Measurements from ENCODE around the gene ZNF766. TPM values are rescaled to one million over a fixed set of nuclear protein-coding genes. Genes with fewer than 3 reads are reported as not detected.
A peak's percentile ranks its signal among the peaks of the same experiment; 100 is the strongest.

The ZNF766 gene
- polyA plus RNA-seq, 1 donor (not counting 4 experiments of a cell fraction or from before 2014, with no cell fraction given), result 10.6 TPM

DNA sequence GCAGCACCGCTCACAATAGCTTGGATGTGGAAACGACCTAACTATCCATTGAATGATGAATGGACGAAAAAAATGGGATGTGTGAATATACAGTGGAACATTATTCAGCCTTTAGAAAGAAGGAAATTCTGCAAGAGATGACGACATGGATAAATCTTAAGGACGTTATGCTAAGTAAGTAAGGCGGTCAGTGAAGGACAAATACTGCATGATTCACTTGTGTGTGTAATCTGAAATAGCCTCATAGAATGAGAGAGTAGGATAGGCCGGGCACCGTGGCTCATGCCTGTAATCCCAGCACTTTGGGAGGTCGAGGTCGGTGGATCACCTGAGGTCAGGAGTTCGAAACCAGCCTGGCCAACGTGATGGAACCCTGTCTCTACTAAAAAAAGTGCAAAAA is 25.4 kb upstream of the ZNF766 start:
- Histone ChIP-seq H3K27me3 (ENCODE audit: control insufficient read depth, extremely low read depth, insufficient read depth, low read length) (no peaks in the 10 kb centered on the region), H3K9ac (ENCODE audit: control insufficient read depth, extremely low read depth, insufficient read depth, low read length) (no peak overlapping the region), H3K4me3 (ENCODE audit: control insufficient read depth in 2 of 3, extremely low read depth in 1 of 3, insufficient read depth in 2 of 3, low read depth in 1 of 3, low read length in 3 of 3) (no peak overlapping the region), H3K27ac (ENCODE audit: control insufficient read depth, insufficient read depth, low read length) (no peak overlapping the region), H4K20me1 (ENCODE audit: control insufficient read depth, extremely low read depth, insufficient read depth, low read length) (no peaks in the 10 kb centered on the region), H3K9me3 (ENCODE audit: control insufficient read depth, low read depth, low read length) (no peaks in the 10 kb centered on the region), H3K36me3 (ENCODE audit: control insufficient read depth in 2 of 2, extremely low read depth in 1 of 2, insufficient read depth in 2 of 2, low read length in 2 of 2) (no peaks in the 10 kb centered on the region), H3K9me1 (ENCODE audit: control insufficient read depth, extremely low read depth, insufficient read depth, low read length) (no peaks in the 10 kb centered on the region), H2AFZ (ENCODE audit: control insufficient read depth, low read length) (no peak overlapping the region), H3K4me1 (ENCODE audit: control insufficient read depth, extremely low read depth, insufficient read depth, low read length) (no peaks in the 10 kb centered on the region), H3K79me2 (ENCODE audit: control insufficient read depth, insufficient read depth, low read length) (no peaks in the 10 kb centered on the region), H3K4me2 (ENCODE audit: control insufficient read depth, extremely low read depth, insufficient read depth, low read depth, low read length) (no peak overlapping the region)
- TF ChIP-seq, protein P1, sequence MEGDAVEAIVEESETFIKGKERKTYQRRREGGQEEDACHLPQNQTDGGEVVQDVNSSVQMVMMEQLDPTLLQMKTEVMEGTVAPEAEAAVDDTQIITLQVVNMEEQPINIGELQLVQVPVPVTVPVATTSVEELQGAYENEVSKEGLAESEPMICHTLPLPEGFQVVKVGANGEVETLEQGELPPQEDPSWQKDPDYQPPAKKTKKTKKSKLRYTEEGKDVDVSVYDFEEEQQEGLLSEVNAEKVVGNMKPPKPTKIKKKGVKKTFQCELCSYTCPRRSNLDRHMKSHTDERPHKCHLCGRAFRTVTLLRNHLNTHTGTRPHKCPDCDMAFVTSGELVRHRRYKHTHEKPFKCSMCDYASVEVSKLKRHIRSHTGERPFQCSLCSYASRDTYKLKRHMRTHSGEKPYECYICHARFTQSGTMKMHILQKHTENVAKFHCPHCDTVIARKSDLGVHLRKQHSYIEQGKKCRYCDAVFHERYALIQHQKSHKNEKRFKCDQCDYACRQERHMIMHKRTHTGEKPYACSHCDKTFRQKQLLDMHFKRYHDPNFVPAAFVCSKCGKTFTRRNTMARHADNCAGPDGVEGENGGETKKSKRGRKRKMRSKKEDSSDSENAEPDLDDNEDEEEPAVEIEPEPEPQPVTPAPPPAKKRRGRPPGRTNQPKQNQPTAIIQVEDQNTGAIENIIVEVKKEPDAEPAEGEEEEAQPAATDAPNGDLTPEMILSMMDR (optimal IDR thresholded peaks at IDR 0.05 in 1 of 3, IDR thresholded peaks at IDR 0.05 in 1 of 3, conservative IDR thresholded peaks at IDR 0.05 in 1 of 3; ENCODE audit: extremely low read depth in 1 of 3, insufficient read depth in 2 of 3, low read length in 3 of 3), result no peak
- TF ChIP-seq EZH2 (IDR thresholded peaks at IDR 0.05; ENCODE audit: low read length), result no peak
- DNase-seq (ENCODE audit: low read depth, low spot score) (no peak), FAIRE-seq (no peak)
- dilution Hi-C loops (cut with MboI; ENCODE audit: extremely low pct_ligation_motif_present, low sequenced_read_pairs), result no loop called here

DNA sequence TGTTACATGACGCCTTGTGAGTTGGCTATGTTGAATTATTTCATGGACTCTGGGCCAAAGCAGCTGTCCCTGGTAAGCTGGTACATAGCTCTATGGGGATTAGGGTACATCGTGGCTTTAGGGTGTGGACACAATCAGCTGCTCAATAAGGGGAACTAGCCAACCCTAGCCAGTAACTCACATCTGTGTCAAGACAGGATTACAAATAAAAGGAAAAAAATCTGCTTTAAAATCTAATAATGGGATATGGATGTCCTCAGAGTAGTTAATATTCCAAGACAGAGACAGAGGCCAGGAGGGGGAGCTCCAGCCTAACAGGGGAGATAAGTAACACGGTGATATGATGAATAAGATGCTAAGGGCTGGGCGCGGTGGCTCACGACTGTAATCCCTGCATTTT is 21.1 kb upstream of the ZNF766 start:
- Histone ChIP-seq H3K79me2 (ENCODE audit: control insufficient read depth, insufficient read depth, low read length) (no peaks in the 10 kb centered on the region), H3K36me3 (ENCODE audit: control insufficient read depth in 2 of 2, extremely low read depth in 1 of 2, insufficient read depth in 2 of 2, low read length in 2 of 2) (no peaks in the 10 kb centered on the region), H3K4me3 (ENCODE audit: control insufficient read depth in 2 of 3, extremely low read depth in 1 of 3, insufficient read depth in 2 of 3, low read depth in 1 of 3, low read length in 3 of 3) (no peak overlapping the region), H3K4me1 (ENCODE audit: control insufficient read depth, extremely low read depth, insufficient read depth, low read length) (no peaks in the 10 kb centered on the region), H2AFZ (ENCODE audit: control insufficient read depth, low read length) (no peak overlapping the region), H3K27ac (ENCODE audit: control insufficient read depth, insufficient read depth, low read length) (no peak overlapping the region), H3K4me2 (ENCODE audit: control insufficient read depth, extremely low read depth, insufficient read depth, low read depth, low read length) (no peak overlapping the region), H3K9me3 (ENCODE audit: control insufficient read depth, low read depth, low read length) (no peaks in the 10 kb centered on the region), H3K27me3 (ENCODE audit: control insufficient read depth, extremely low read depth, insufficient read depth, low read length) (no peaks in the 10 kb centered on the region), H3K9me1 (ENCODE audit: control insufficient read depth, extremely low read depth, insufficient read depth, low read length) (no peaks in the 10 kb centered on the region), H4K20me1 (ENCODE audit: control insufficient read depth, extremely low read depth, insufficient read depth, low read length) (no peaks in the 10 kb centered on the region), H3K9ac (ENCODE audit: control insufficient read depth, extremely low read depth, insufficient read depth, low read length) (no peak overlapping the region)
- FAIRE-seq (no peak), DNase-seq (ENCODE audit: low read depth, low spot score) (no peak)
- dilution Hi-C loops (cut with MboI; ENCODE audit: extremely low pct_ligation_motif_present, low sequenced_read_pairs), result no loop called here
- TF ChIP-seq, protein P1 (optimal IDR thresholded peaks at IDR 0.05 in 1 of 3, IDR thresholded peaks at IDR 0.05 in 1 of 3, conservative IDR thresholded peaks at IDR 0.05 in 1 of 3; ENCODE audit: extremely low read depth in 1 of 3, insufficient read depth in 2 of 3, low read length in 3 of 3), result peak; percentile 36 to 56 (median 50)
- no peak for TF ChIP-seq EZH2 (IDR thresholded peaks at IDR 0.05; ENCODE audit: low read length)

All from keratinocyte (primary cell).